ENCODE data around the gene FAM107B. TPM values are rescaled to one million over a fixed set of nuclear protein-coding genes. Genes with fewer than 3 reads are reported as not detected.

Gene FAM107B
- total RNA-seq, 1 donor from 2014 or later = 82.2 TPM

GRCh38 chr10:14545827-14546226 lies 228.9 kb downstream of the FAM107B start:
- H3K36me3 Mint-ChIP-seq (ENCODE audit: insufficient read depth) = peaks cover 11% of the 10 kb centered on the region
- no peak for DNase-seq (ENCODE audit: low spot score, unreplicated experiment)
- no peak overlapping the region for H3K27ac Mint-ChIP-seq
- H3K9me3 Mint-ChIP-seq (ENCODE audit: low read depth) = no peaks in the 10 kb centered on the region
- no peak overlapping the region for H3K4me3 Mint-ChIP-seq (ENCODE audit: low read depth)
- no peak for TF ChIP-seq CTCF (IDR thresholded peaks at IDR 0.05; ENCODE audit: unreplicated experiment)
- peaks cover 32% of the 10 kb centered on the region for H3K4me1 Mint-ChIP-seq (ENCODE audit: low read depth)
- no peaks in the 10 kb centered on the region for H3K27me3 Mint-ChIP-seq

DNA sequence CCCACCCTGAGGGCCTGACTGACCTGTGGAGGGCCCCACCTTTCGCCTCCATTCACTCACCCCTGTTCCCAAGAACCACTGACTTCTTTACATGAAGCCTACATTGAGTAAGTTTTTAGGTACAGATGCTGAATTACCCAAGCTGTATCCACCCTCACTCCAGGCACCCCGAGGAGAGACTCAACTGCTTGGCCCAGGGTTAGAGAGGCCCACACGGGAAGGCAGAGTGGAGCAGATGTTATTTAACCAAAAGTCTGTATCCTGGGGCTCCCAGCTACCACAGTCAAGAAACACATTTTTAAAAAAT lies 230.8 kb downstream of the FAM107B start:
- no peak for DNase-seq (ENCODE audit: low spot score, unreplicated experiment)
- no peak overlapping the region for H3K27ac Mint-ChIP-seq
- no peaks in the 10 kb centered on the region for H3K27me3 Mint-ChIP-seq
- H3K36me3 Mint-ChIP-seq (ENCODE audit: insufficient read depth) = peaks cover 13% of the 10 kb centered on the region
- H3K4me3 Mint-ChIP-seq (ENCODE audit: low read depth) = no peak overlapping the region
- H3K9me3 Mint-ChIP-seq (ENCODE audit: low read depth) = no peaks in the 10 kb centered on the region
- no peak for TF ChIP-seq CTCF (IDR thresholded peaks at IDR 0.05; ENCODE audit: unreplicated experiment)
- peaks cover 20% of the 10 kb centered on the region for H3K4me1 Mint-ChIP-seq (ENCODE audit: low read depth)

- no peak for DNase-seq (ENCODE audit: low spot score, unreplicated experiment)
- H3K9me3 Mint-ChIP-seq (ENCODE audit: low read depth) = no peaks in the 10 kb centered on the region
- H3K4me1 Mint-ChIP-seq (ENCODE audit: low read depth) = peaks cover 20% of the 10 kb centered on the region
- H3K27ac Mint-ChIP-seq = no peak overlapping the region
- peak; percentile 37 for TF ChIP-seq CTCF (IDR thresholded peaks at IDR 0.05; ENCODE audit: unreplicated experiment)
- H3K36me3 Mint-ChIP-seq (ENCODE audit: insufficient read depth) = peaks cover 13% of the 10 kb centered on the region
- no peaks in the 10 kb centered on the region for H3K27me3 Mint-ChIP-seq
- no peak overlapping the region for H3K4me3 Mint-ChIP-seq (ENCODE audit: low read depth)
Observed at GRCh38 chr10:14543046-14543903, 231.4 kb downstream of the FAM107B start.

- Mint-ChIP-seq H3K4me1 (ENCODE audit: low read depth) (peaks cover 15% of the 10 kb centered on the region), H3K27ac (peak overlapping the region; percentile 43), H3K4me3 (ENCODE audit: low read depth) (no peak overlapping the region), H3K27me3 (no peaks in the 10 kb centered on the region), H3K9me3 (ENCODE audit: low read depth) (no peaks in the 10 kb centered on the region), H3K36me3 (ENCODE audit: insufficient read depth) (peaks cover 8% of the 10 kb centered on the region)
- TF ChIP-seq CTCF (IDR thresholded peaks at IDR 0.05; ENCODE audit: unreplicated experiment) = no peak
- DNase-seq (ENCODE audit: low spot score, unreplicated experiment) = no peak
Observed at GRCh38 chr10:14541379-14541778, 233.3 kb downstream of the FAM107B start.

DNA sequence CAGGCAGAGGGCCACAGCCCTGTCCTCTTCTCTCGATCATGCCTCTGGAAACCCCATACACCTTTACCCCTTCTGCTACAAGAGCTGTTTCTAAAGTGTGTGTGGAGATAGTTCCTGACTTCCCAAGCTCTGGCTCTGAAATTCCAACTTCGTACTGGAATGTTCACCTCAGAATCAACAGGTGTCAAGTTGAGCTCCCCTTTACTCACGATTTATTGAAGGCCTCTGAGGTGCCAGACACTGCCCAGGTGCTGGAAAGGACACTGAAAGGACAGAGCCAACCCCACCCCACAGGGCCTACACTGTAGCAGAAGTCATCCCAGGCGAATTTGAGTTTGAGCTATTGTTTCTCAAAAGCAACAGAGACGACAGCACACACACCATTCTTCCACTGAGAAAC lies 234.1 kb downstream of the FAM107B start:
- no peak overlapping the region for H3K4me3 Mint-ChIP-seq (ENCODE audit: low read depth)
- peak overlapping the region; percentile 7 for H3K27ac Mint-ChIP-seq
- no peak for TF ChIP-seq CTCF (IDR thresholded peaks at IDR 0.05; ENCODE audit: unreplicated experiment)
- H3K36me3 Mint-ChIP-seq (ENCODE audit: insufficient read depth) = peaks cover 7% of the 10 kb centered on the region
- no peaks in the 10 kb centered on the region for H3K9me3 Mint-ChIP-seq (ENCODE audit: low read depth)
- DNase-seq (ENCODE audit: low spot score, unreplicated experiment) = no peak
- peaks cover 13% of the 10 kb centered on the region for H3K4me1 Mint-ChIP-seq (ENCODE audit: low read depth)
- H3K27me3 Mint-ChIP-seq = no peaks in the 10 kb centered on the region
